Metanephros (tissue), 1 donor: ENCODE results near the gene MTMR1. TPM values are rescaled to one million over a fixed set of nuclear protein-coding genes. Genes with fewer than 3 reads are reported as not detected.

ENCODE experiments used
- total RNA-seq: library from RNA; depleted of rRNA; stranded (reverse); fragments of >200 nt; gene quantifications from one replicate; pipeline ENCODE4 v1.2.3, GENCODE V29; 2014

Gene MTMR1
- total RNA-seq: 22.2 TPM

DNA sequence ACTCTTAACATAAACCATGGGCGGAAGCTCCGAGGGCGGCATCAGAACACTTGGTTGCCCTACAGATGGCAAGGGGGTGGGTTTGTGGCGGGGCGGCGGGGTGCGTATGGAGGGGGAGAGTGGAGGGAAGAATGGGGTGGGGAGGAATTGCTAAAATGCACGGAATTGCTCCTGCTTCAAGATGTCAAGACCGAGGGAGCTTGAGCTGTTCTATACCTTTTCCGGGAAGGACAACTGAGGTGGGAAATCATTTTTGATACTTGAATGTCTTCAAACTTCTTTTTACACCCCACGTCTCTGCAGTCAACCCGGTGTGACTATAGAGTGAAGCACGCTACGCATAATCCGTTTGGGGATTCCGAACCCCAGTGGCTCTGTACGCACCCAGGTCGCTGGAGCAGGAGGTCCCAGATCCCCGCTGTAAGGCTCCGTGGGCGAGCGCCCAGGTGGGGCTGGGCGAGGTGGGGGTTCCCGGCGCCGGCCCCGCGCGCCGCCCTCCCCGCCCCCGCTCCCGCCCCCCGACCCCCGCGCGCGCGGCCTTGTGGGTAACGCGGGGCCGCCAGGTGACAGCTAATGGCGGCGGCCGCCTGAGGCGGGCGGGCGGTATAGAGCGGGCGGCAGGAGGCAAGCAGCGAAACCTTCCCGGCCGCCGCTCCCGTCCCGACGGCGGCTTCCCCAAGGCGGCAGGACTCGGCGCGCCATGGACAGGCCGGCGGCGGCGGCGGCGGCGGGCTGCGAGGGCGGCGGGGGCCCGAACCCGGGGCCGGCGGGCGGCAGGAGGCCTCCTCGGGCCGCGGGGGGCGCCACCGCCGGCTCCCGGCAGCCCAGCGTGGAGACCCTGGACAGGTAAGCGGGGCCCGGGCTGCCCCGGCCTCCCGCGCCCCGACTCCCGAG lies at the start of gene MTMR1:
Gene MTMR1, plus strand, starts transcription at position 566 of the 894 bp plus-strand sequence. Its CDS starts 135 bp downstream, at position 701.

Other genes starting within 250 kb of the MTMR1 start
- gene MTM1, start 124.8 kb upstream of the MTMR1 start, total RNA-seq: 13.2 TPM
- 32.6 TPM for gene CD99L2, start 205.3 kb downstream of the MTMR1 start, total RNA-seq